ENCODE results near the gene PPP2R2D. TPM values are rescaled to one million over a fixed set of nuclear protein-coding genes. Genes with fewer than 3 reads are reported as not detected.

PPP2R2D gene
- total RNA-seq, 5 donors from 2014 or later (not counting 1 experiment from before 2014, with no cell fraction given): 37.3 to 45.0 (median 43.0) TPM

DNA sequence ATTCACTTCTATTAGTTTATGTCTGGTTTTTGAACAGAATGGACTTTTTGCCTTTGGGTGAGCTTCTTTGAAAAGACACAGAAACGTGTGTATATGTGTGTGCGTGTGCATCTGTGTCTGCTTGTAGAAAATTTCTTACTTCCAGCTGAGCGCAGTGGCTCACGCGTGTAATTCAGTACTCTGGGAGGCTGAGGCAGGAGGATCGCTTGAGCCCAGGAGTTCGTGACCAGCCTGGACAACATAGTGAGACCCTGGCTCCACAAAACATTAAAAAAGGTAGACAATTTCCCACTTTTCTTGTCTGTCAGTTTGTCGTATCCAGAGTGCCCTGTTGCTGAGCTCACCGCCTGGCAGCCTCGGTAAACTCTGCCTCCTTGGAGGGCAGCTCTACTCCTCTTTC, 25.4 kb downstream of the PPP2R2D start:
- Histone ChIP-seq H3K27ac (ENCODE audit: low read length) (no peak overlapping the region), H3K27me3 (replicated peaks in 1 of 2; ENCODE audit: control insufficient read depth in 2 of 2, extremely low read depth in 1 of 2, insufficient read depth in 2 of 2, low read length in 1 of 2) (no peaks in the 10 kb centered on the region), H3K9me3 (peaks cover 2% of the 10 kb centered on the region), H3K4me3 (ENCODE audit: control insufficient read depth in 1 of 2, extremely low read depth in 1 of 2, low read length in 1 of 2) (no peak overlapping the region), H3K36me3 (ENCODE audit: control insufficient read depth in 2 of 2, extremely low read depth in 1 of 2, insufficient read depth in 1 of 2, low read length in 1 of 2) (peaks cover 0 to 4% of the 10 kb centered on the region in 2 donors), H3K4me1 (ENCODE audit: control insufficient read depth in 1 of 2, extremely low read depth in 1 of 2, insufficient read depth in 2 of 2, low read length in 2 of 2) (peaks cover 14 to 46% of the 10 kb centered on the region in 2 experiments)
- Mint-ChIP-seq H3K27me3 (no peaks in the 10 kb centered on the region), H3K27ac (no peak overlapping the region), H3K9me3 (peaks cover 0 to 10% (median 8%) of the 10 kb centered on the region in 3 donors), H3K36me3 (peaks cover 25% of the 10 kb centered on the region), H3K4me1 (peaks cover 78 to 84% (median 80%) of the 10 kb centered on the region in 3 donors), H3K4me3 (peak overlapping the region in 2 of 3 donors; percentile 11 to 69)
- POLR2A ChIA-PET: no interaction called here
- CTCF ChIA-PET: no interaction called here
- no peak for ATAC-seq (replicated peaks in 1 of 4)
- WGBS (ENCODE audit: insufficient coverage): 98% methylated on average over 5 of the region's 10 CpGs
- no peak for DNase-seq

DNA sequence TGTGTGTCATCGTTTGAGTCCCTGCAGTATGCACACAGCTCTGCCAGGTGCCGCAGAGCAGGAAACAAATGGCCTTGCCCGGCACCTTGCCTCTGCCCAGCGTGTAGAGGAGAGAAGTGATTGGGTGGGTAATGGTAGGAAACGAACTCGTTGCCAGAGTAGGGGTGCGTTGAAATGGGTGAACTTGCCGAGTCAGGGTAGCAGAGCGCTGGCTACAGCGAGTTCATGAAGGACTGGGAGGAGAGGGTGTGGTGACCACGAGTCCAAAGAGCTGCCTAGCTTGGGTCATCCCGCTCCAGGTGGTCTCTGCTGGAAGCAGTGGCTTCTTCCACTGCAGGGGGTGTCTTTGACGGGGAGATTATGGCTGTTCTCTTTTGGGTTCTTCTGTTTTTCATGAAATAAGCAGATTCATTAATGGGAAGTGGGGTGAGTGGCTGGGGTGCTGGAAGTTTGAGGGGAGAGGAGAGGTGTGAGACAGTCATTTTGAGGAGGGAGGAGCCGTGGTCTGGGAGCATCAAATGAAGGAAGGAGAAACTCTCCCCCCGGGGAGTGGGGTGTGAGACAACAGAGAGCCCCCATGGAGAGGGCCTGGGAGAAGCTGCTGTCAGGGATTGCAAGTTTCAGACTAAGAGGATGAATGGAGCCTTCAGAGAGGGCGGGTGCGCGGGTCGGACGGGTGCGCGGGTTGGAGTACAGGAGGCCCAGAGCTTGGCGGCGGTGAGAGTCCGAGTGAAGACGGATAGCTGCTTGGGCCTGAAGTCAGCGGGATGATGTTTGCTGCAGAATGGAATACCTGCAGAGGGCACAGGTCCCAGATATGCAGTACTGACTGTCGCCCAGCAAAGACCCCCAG, 26.2 kb downstream of the PPP2R2D start:
- 90% methylated on average over 27 of the region's 28 CpGs for WGBS (ENCODE audit: insufficient coverage)
- Histone ChIP-seq H3K4me1 (ENCODE audit: control insufficient read depth in 1 of 2, extremely low read depth in 1 of 2, insufficient read depth in 2 of 2, low read length in 2 of 2) (peaks cover 14 to 53% of the 10 kb centered on the region in 2 experiments), H3K27ac (ENCODE audit: low read length) (no peak overlapping the region), H3K9me3 (peaks cover 2% of the 10 kb centered on the region), H3K36me3 (ENCODE audit: control insufficient read depth in 2 of 2, extremely low read depth in 1 of 2, insufficient read depth in 1 of 2, low read length in 1 of 2) (peaks cover 0 to 4% of the 10 kb centered on the region in 2 donors), H3K4me3 (ENCODE audit: control insufficient read depth in 1 of 2, extremely low read depth in 1 of 2, low read length in 1 of 2) (no peak overlapping the region), H3K27me3 (replicated peaks in 1 of 2; ENCODE audit: control insufficient read depth in 2 of 2, extremely low read depth in 1 of 2, insufficient read depth in 2 of 2, low read length in 1 of 2) (no peaks in the 10 kb centered on the region)
- DNase-seq (no peak), ATAC-seq (replicated peaks in 1 of 4) (no peak)
- H3K27me3 Mint-ChIP-seq: no peaks in the 10 kb centered on the region
- CTCF ChIA-PET: no interaction called here
- peak overlapping the region; percentile 3 to 58 for H3K27ac Mint-ChIP-seq
- peaks cover 74 to 84% (median 79%) of the 10 kb centered on the region in 3 donors for H3K4me1 Mint-ChIP-seq
- H3K4me3 Mint-ChIP-seq: peak overlapping the region in 2 of 3 donors; percentile 11 to 69
- H3K9me3 Mint-ChIP-seq: peaks cover 0 to 10% (median 8%) of the 10 kb centered on the region in 3 donors
- POLR2A ChIA-PET: no interaction called here
- peaks cover 25% of the 10 kb centered on the region for H3K36me3 Mint-ChIP-seq

DNA sequence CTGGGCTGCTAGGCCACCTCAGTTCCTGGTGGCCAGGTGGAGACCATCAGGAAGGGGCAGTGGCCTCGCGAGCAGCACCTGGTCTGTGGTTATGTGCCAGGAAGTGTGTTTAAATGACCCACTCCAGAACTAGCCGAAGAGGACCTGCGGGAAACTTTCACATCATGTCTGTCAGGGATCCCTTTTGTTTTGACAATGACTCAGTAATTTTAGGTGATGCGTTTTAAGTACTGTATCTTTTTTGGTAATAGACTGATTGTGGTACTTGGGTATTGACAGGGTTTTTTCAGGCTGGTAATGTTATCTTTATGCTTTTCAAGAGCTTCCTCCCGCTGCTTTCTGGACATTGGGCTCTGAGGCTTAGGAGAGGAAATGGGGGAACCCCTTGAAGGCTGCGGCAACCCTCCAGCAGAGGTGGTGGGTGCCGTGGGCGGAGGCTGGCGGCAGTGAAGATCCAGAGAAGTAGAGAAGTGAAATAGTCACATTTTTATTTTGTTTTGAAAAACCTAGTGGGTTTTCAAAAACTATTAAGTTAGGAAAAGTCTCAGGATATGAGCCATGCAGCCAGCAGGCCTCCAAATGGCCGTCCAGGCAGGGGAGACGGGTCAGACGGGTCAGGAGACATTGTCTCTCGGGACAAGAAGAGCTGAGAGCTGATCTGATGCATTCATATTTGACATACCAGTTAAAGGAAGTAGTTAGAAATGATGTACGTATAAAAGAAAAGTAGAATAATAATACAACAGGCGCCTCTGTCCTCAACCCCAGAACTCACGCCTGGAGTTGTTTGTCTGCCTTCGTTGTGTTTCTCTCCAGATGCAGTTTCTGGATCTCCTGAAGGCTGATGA, 27.7 kb downstream of the PPP2R2D start:
- peak; percentile 72 to 90 (median 74) for ATAC-seq (replicated peaks in 1 of 4)
- Mint-ChIP-seq H3K4me3 (peak overlapping the region; percentile 67 to 69 (median 68)), H3K9me3 (peaks cover 0 to 10% (median 8%) of the 10 kb centered on the region in 3 donors), H3K36me3 (peaks cover 20% of the 10 kb centered on the region), H3K27me3 (no peaks in the 10 kb centered on the region), H3K27ac (peak overlapping the region; percentile 83 to 93), H3K4me1 (peaks cover 70 to 87% (median 82%) of the 10 kb centered on the region in 3 donors)
- 15% methylated on average over 10 of the region's 18 CpGs for WGBS (ENCODE audit: insufficient coverage)
- peak overlapping the region in 1 of 2 donors; percentile 39 for H3K4me3 ChIP-seq (ENCODE audit: control insufficient read depth in 1 of 2, extremely low read depth in 1 of 2, low read length in 1 of 2)
- peaks cover 2% of the 10 kb centered on the region for H3K9me3 ChIP-seq
- peaks cover 14 to 60% of the 10 kb centered on the region in 2 experiments for H3K4me1 ChIP-seq (ENCODE audit: control insufficient read depth in 1 of 2, extremely low read depth in 1 of 2, insufficient read depth in 2 of 2, low read length in 2 of 2)
- peak overlapping the region; percentile 10 for H3K27ac ChIP-seq (ENCODE audit: low read length)
- H3K36me3 ChIP-seq (ENCODE audit: control insufficient read depth in 2 of 2, extremely low read depth in 1 of 2, insufficient read depth in 1 of 2, low read length in 1 of 2): peaks cover 0 to 4% of the 10 kb centered on the region in 2 donors
- ChIA-PET POLR2A (no interaction called here), CTCF (no interaction called here)
- H3K27me3 ChIP-seq (replicated peaks in 1 of 2; ENCODE audit: control insufficient read depth in 2 of 2, extremely low read depth in 1 of 2, insufficient read depth in 2 of 2, low read length in 1 of 2): no peaks in the 10 kb centered on the region
- DNase-seq: peak in 28 of 35 experiments; percentile 16 to 59 (median 34)

DNA sequence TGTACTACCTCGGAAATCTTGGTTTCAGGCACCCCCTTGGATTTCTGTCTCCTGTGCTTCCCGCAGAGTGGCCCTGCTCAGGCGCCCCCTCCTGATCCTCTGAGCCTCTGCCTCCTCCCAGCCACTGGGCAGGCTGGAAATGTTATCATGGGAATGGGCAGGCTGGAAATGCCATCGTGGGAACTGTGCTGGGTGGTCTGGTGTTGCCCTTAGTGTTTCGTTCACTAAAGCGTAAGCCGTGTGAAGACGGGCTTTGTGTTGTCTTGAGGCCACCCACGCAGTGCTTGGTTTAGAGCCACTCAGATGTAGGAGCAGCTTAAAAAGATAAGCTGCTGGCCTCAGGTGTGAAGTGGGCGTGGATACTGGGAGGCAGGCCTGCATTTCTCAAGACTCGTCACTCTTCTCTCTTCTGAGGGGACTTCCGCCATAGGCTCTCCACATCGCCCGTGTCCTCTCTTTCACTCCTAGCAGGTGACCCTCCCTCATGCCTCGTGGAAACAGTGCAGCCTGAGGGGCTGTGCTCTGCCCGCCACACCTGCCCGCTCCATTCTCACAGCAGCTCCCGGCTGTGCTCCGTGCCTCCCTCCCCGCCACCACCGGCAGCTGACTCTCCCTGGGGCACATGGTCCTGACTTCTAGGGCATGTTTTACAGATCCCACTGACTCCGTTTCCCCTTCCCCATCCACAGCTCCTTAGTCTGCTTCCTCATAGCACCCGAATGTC, 28.5 kb downstream of the PPP2R2D start:
- peaks cover 0 to 10% (median 8%) of the 10 kb centered on the region in 3 donors for H3K9me3 Mint-ChIP-seq
- peaks cover 72 to 92% (median 85%) of the 10 kb centered on the region in 3 donors for H3K4me1 Mint-ChIP-seq
- ATAC-seq (replicated peaks in 1 of 4): no peak
- Histone ChIP-seq H3K27ac (ENCODE audit: low read length) (no peak overlapping the region), H3K9me3 (peaks cover 2% of the 10 kb centered on the region), H3K27me3 (replicated peaks in 1 of 2; ENCODE audit: control insufficient read depth in 2 of 2, extremely low read depth in 1 of 2, insufficient read depth in 2 of 2, low read length in 1 of 2) (no peaks in the 10 kb centered on the region), H3K4me3 (ENCODE audit: control insufficient read depth in 1 of 2, extremely low read depth in 1 of 2, low read length in 1 of 2) (no peak overlapping the region), H3K36me3 (ENCODE audit: control insufficient read depth in 2 of 2, extremely low read depth in 1 of 2, insufficient read depth in 1 of 2, low read length in 1 of 2) (peaks cover 0 to 4% of the 10 kb centered on the region in 2 donors), H3K4me1 (ENCODE audit: control insufficient read depth in 1 of 2, extremely low read depth in 1 of 2, insufficient read depth in 2 of 2, low read length in 2 of 2) (peaks cover 14 to 61% of the 10 kb centered on the region in 2 experiments)
- H3K27me3 Mint-ChIP-seq: no peaks in the 10 kb centered on the region
- WGBS (ENCODE audit: insufficient coverage): 84% methylated on average over 23 of the region's 23 CpGs
- peak overlapping the region; percentile 44 to 83 for H3K27ac Mint-ChIP-seq
- DNase-seq: no peak
- ChIA-PET CTCF (interaction anchor here in 1 of 2 donors (0.6 kb wide), 1 partner anchor 42 kb away, joined by 3 read pairs; no protein-coding TSS in a partner anchor), POLR2A (no interaction called here)
- peak overlapping the region in 1 of 3 donors; percentile 69 for H3K4me3 Mint-ChIP-seq
- H3K36me3 Mint-ChIP-seq: peaks cover 19% of the 10 kb centered on the region

DNA sequence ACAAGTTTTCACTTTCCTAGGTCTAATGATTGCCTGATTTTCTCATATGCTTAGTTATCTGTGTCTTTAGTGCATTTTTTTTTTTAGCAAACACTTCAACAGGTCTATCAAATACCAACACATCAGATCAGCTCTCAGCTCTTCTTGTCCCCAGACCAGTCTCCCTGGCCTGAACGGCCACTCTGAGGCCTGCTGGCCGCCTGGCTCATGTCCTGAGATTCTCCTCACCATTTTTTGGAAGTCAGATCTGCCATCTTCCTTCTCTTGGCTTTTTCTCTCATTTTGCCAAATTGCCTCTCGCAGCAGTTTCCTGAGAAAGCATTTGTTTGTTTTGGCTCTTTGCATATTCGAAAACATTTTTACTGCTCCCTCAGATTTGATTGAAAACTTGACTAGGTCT, 29.3 kb downstream of the PPP2R2D start:
- H3K27ac Mint-ChIP-seq: peak overlapping the region; percentile 8 to 58
- ChIA-PET CTCF (interaction anchor here in 1 of 2 donors (0.6 kb wide), 1 partner anchor 42 kb away, joined by 3 read pairs; no protein-coding TSS in a partner anchor), POLR2A (no interaction called here)

More for the DNA sequence above, 29.3 kb downstream of the PPP2R2D start:
- Histone ChIP-seq H3K4me1 (ENCODE audit: control insufficient read depth in 1 of 2, extremely low read depth in 1 of 2, insufficient read depth in 2 of 2, low read length in 2 of 2) (peaks cover 20 to 68% of the 10 kb centered on the region in 2 experiments), H3K36me3 (ENCODE audit: control insufficient read depth in 2 of 2, extremely low read depth in 1 of 2, insufficient read depth in 1 of 2, low read length in 1 of 2) (peaks cover 4 to 5% of the 10 kb centered on the region in 2 donors), H3K4me3 (ENCODE audit: control insufficient read depth in 1 of 2, extremely low read depth in 1 of 2, low read length in 1 of 2) (no peak overlapping the region), H3K9me3 (peaks cover 2% of the 10 kb centered on the region), H3K27me3 (replicated peaks in 1 of 2; ENCODE audit: control insufficient read depth in 2 of 2, extremely low read depth in 1 of 2, insufficient read depth in 2 of 2, low read length in 1 of 2) (no peaks in the 10 kb centered on the region), H3K27ac (ENCODE audit: low read length) (no peak overlapping the region)
- ATAC-seq (replicated peaks in 1 of 4): no peak
- H3K9me3 Mint-ChIP-seq: peaks cover 0 to 4% (median 4%) of the 10 kb centered on the region in 3 donors
- H3K27me3 Mint-ChIP-seq: no peaks in the 10 kb centered on the region
- H3K4me1 Mint-ChIP-seq: peaks cover 76 to 94% (median 89%) of the 10 kb centered on the region in 3 donors
- peak overlapping the region in 1 of 3 donors; percentile 69 for H3K4me3 Mint-ChIP-seq
- 100% methylated on average over 2 of the region's 4 CpGs for WGBS (ENCODE audit: insufficient coverage)
- no peak for DNase-seq
- peaks cover 16% of the 10 kb centered on the region for H3K36me3 Mint-ChIP-seq

All from T-cell (primary cell).